Stimulated activated CD4-positive, alpha-beta T cell treated with anti-CD3 and anti-CD28 coated beads, Interleukin-2, amount 100 ng/mL, for 24 hours (primary cell): ENCODE results near the gene RHBG.

Source experiments
- DNase-seq, 2 donors: peaks; one replicate each; pipeline ENCODE4 v3.0.0-alpha.2; 2020

The RHBG gene

GRCh38 chr1:156428746-156429288 is 59.8 kb downstream of the RHBG start:
- DNase-seq = no peak

DNA sequence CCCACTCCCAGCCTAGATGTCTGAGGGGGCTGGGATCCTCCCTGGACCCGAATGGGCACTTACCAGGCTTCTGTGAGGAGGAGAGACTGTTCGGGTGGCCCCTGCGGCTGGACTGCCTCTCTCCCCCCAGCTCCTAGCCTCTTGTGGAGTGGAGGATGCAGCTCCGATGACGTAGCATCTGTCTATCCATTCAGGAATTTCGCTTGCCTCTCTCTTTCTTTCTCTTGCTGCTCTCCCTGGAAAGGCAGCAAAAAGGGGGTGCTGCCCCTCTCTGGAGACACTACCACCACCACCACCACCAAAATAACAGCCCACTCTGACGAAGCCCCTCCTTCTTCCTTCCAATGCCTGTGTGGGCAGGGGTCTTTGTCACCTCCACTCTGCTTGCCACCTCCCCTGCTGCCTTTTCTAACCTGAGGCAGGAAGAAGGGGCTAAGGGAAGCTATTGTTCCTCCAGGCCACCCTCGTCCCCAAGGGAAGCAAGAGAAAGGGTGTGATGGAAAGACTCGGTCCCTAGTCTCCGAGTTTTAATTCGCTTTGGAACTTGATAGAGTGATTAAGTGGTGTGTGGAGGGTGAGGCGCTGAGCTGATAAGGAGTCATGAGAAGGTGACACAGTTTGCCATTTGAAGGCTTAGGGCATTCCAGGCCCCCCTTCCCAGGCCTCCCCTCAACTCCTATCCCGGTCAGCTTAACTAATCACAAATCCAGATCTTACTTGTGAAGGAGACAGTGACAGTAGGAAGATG is 60.5 kb downstream of the RHBG start:
- no peak for DNase-seq

GRCh38 chr1:156430303-156430702 is 61.3 kb downstream of the RHBG start:
- DNase-seq = no peak

GRCh38 chr1:156430866-156431265 is 61.9 kb downstream of the RHBG start:
- DNase-seq = no peak

- DNase-seq = no peak
Observed at GRCh38 chr1:156431366-156431765, 62.4 kb downstream of the RHBG start.

GRCh38 chr1:156431769-156432668 is 63.0 kb downstream of the RHBG start:
- DNase-seq = no peak

- DNase-seq = no peak
Observed at GRCh38 chr1:156432669-156433018, 63.6 kb downstream of the RHBG start.

GRCh38 chr1:156433032-156433431 is 64.0 kb downstream of the RHBG start:
- no peak for DNase-seq

DNA sequence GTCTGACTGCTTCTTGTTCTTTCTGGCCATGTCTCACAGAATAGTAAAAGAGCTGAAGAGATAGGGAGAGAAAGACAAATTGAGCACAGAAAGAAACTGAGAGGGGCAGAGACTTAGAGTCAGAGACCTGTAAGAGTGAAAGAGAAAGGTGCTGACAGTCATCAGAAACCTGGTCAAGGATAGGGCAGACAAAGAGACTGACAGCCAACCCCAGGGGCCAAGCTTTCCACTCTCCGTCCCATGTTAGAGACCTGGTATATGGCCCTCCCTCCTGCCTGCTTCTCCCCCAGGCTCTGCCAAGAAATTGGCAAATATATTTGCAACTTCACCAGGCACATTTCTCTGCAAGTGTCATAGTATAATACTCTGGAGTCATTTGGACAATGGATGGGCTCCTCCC is 64.6 kb downstream of the RHBG start:
- no peak for DNase-seq
